CMK (cell line): ENCODE data around the gene ZNF426.
A peak's percentile ranks its signal among the peaks of the same experiment; 100 is the strongest.
"Not testable (repeated sequence)": the region's sequence is repeated elsewhere in the genome, so short reads cannot be mapped to it uniquely, and the experiment has no call there.

ENCODE experiments used
- DNase-seq: peaks from one replicate; pipeline ENCODE4 v3.0.0-alpha.2; 2010; ENCODE audit warnings: low read depth

ZNF426 gene

GRCh38 chr19:9538183-9539058 is at the start of gene ZNF426:
Gene ZNF426 (minus strand): TSS chr19:9538645. CDS start chr19:9536232, 2,413 bp downstream.
- DNase-seq: peak; percentile 64

DNA sequence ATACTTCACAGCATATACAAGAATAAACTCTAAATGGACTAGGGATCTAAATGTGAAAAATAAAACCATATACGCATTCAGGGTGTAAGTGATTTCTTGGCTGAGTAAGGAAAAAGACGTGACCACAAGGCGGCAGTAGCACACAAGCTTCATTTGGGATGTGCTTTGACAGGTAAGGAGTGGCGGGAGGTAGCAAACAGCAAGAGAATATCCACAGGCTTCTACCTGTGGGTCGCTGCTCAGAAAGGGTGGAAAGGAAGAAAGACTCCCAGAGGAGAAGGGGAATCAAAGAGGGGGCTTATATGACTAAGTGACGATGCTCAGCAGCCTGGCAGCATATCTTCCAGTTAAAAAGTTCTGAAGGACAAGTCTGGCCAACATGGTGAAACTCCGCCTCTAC is 48.3 kb upstream of the ZNF426 start:
- DNase-seq: no peak

GRCh38 chr19:9584073-9584833 is 45.8 kb upstream of the ZNF426 start, which contains the start of gene ZNF121:
Gene ZNF121 (minus strand): TSS chr19:9584504. CDS start chr19:9568097, 16,407 bp downstream.
- DNase-seq: peak; percentile 72

DNA sequence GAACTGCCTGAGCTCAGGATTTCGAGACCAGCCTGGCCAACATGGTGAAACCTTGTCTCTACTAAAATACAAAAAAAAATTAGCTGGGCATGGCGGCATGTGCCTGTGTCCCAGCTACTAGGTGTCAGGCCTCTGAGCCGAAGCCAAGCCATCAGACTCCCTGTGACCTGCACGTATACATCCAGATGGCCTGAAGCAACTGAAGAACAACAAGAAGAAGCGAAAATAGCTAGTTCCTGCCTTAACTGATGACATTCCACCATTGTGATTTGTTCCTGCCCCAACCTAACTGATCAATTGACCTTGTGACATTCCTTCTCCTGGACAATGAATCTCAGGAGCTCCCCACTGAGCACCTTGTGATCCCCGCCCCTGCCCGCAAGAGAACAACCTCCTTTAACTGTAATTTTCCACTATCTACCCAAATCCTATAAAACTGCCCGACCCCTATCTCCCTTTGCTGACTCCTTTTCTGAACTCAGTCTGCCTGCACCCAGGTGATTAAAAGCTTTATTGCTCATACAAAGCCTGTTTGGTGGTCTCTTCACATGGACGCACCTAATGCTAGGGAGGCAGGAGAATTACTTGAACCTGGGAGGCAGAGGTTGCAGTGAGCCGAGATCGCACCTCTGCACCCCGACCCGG is 43.8 kb upstream of the ZNF426 start:
- not testable (repeated sequence) for DNase-seq

GRCh38 chr19:9580728-9581127 is 42.3 kb upstream of the ZNF426 start:
- no peak for DNase-seq

DNA sequence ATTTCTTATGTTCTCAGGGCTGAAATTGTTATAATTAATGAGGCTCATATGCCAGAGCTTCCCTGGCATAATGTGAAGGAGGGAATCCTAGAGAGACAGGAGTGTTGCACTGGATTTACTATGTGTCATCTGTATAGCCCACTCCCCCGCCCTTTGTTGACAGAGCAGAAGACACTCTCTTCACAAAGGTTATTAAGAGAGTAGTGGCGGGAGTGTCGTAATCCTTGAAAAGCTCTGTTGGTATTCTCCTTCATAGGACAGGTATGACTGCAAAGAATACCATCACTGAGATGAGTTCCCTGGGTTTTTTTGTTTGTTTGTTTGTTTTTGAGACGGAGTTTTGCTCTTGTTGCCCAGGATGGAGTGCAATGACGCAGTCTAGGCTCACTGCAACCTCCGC is 31.8 kb upstream of the ZNF426 start:
- no peak for DNase-seq

DNA sequence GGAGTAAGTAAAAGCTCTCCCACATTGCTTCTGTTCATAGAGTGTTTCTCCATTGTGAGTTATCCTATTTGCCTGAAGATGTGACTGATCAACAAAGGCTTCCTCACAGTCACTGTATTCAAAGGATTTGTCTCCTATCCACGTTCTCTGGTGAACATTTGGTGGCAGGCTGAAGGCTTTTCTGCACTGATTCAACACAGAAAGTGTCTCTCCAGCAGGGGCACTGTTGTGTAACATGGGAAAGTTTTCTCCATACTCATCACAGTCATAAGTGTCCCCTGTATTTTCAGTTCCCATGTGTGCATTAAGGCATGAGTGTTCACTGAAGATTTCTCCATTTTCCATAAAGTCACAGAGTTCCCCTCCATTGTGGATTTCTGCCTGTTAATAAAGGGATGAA is 28.3 kb upstream of the ZNF426 start:
- no peak for DNase-seq

GRCh38 chr19:9565900-9566705 is 27.7 kb upstream of the ZNF426 start:
- no peak for DNase-seq

DNA sequence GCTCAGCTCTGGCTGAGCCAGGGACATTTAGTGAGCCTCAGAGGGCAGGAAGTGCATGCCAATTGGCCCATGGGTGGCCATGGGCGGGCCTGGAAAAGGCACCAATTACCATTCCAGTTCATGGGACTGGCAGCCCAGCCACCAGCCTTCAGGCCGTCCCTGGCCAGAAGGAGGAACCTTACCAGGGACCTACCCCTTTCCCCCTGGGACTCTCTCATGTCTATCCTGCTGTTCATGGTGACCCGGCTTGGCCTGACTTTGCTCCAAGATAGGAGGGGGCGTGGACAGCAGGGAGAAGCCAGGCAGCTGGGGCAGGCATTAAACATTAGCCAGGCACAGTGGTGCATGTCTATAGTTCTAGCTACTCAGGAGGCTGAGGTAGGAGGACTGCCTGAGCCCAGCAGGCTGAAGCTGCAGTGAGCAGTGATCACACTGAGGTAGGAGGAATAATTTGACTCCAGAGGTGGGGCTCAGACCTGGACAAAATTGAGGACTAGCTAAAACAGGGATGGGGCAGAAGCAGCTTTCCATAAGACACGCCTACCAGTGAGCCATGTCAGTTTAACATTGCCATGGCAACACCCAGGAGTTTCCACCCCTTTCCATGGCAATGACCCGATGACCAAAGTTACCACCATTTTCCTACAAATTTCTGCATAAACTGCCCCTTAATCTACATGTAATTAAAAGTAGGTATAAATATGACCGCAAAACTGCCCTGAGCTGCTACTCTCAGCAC is 14.3 kb upstream of the ZNF426 start:
- no peak for DNase-seq

DNA sequence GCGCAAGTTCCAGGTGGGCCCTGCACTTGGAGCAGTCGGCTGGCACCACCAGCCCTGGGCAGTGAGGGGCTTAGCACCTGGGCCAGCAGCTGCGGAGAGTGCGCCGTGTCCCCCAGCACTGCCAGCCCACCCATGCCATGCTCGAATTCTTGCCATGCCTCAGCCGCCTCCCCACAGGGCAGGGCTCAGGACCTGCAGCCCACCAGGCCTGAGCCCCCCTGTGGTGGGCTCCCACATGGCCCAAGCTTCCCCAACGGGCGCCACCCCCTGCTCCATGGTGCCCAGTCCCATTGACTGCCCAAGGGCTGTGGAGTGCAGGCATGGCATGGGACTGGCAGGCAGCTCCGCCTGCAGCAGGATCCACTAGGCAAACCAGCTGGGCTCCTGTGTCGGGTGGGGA is 9.4 kb upstream of the ZNF426 start:
- no peak for DNase-seq

DNA sequence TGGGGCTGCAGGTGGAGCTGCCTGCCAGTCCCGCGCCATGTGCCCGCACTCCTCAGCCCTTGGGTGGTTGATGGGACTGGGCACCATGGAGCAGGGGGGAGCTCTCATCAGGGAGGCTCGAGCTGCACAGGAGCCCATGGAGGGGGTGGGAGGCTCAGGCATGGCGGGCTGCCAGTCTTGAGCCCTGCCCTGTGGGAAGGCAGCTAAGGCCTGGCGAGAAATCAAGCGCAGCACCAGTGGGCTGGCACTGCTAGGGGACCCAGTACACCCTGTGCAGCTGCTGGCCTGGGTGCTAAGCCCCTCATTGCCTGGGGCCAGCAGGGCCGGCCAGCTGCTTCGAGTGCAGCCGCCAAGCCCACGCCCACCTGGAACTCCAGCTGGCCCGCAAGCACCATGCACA is 2.8 kb upstream of the ZNF426 start:
- not testable (repeated sequence) for DNase-seq

DNA sequence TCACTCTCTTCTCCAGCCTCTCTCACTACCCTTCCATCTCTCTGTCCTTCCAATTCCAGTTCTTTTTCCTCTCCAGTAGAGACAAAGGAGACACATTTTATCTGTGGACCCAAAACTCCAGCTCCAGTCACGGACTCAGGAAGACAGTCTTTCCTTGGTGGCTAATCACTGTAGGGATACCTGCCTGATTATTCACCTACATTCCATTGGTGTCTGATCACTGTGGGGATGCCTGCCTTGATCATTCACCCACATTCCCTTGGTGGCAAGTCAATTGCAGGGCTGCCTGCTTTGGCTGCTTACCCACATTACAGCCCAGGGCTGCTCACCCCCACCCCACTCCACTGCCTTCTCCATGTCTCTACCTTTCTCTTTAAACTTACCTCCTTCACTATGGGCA is 1.5 kb upstream of the ZNF426 start:
- DNase-seq: not testable (repeated sequence)

DNA sequence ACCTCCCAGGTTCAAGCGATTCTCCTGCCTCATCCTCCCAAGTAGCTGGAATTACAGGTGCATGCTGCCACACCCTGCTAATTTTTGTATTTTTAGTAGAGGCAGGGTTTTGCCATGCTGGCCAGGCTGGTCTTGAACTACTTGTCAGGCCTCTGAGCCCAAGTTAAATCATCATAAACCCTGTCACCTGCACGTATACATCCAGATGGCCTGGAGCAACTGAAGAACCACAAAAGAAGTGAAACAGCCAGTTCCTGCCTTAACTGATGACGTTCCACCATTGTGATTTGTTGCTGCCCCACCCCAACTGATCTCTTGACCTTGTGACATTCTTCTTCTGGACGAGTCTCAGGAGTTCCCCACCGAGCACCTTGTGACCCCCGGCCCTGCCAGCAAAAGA is 756 bp upstream of the ZNF426 start:
- DNase-seq: not testable (repeated sequence)

DNA sequence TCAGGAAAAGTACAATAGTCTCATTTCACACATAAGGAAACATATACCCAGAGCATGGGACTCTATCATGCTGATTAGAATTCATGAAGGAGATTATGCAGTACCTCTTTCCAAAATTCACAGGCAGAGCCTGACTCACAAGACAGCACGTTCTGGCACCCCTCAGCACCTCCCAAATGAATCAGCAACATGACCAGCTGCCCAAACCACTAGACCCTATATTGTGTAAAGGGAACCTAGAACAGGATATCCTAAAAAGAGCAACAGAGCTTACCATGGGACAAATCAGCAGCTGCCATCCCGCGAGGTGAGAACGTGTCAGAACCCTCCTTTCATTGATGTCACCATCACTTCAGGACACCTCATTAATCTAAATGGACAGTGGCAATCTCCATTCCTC is 2.5 kb downstream of the ZNF426 start:
- DNase-seq: no peak

GRCh38 chr19:9531933-9532332 is 6.5 kb downstream of the ZNF426 start:
- DNase-seq: no peak

- no peak for DNase-seq
Measured at GRCh38 chr19:9528757-9529336, 9.6 kb downstream of the ZNF426 start.

GRCh38 chr19:9523885-9524474 is 14.5 kb downstream of the ZNF426 start:
- DNase-seq: no peak

DNA sequence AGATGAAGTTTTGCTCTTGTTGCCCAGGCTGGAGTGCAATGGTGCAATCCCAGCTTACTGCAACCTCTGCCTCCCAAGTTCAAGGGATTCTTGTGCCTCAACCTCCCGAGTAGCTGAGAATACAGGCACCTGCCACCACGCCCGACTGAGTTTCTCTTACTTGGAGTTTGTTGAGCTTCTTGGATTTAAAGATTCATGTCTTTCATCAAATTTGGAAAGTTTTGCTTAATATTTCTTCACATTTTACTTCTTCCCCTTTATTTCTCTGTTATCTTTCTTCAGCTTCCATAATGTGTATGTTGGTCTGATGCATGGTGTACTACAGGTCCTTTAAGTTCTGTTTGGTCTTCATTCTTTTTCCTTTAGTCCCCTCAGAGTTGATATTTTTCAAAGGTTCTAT is 31.2 kb downstream of the ZNF426 start:
- DNase-seq: no peak

DNA sequence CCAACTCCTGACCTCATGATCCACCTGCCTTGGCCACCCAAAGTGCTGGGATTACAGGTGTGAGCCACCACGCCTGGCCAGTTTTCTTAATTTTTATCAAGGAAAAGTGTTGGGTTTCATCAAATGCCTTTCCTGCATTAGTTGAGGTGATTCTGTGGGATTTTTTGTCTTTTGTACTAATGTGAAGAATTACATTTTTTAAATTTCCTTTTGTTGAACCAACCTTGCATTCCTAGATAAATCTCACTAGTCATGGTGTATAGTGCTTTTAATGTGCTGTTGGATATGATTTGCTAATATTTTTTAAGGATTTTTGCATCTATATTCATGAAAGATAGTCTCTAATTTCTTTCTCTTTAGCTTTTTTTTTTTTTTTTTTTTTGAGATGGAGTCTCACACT is 37.6 kb downstream of the ZNF426 start:
- no peak for DNase-seq

- no peak for DNase-seq
Measured at GRCh38 chr19:9498183-9498902, 40.1 kb downstream of the ZNF426 start, which contains the start of gene ZNF560. Gene ZNF560 (minus strand): TSS chr19:9498616. CDS start chr19:9475313, 23,303 bp downstream.
